Measurements from ENCODE around the gene LGSN.
"Not testable (repeated sequence)": the region's sequence is repeated elsewhere in the genome, so short reads cannot be mapped to it uniquely, and the experiment has no call there.

The LGSN gene

GRCh38 chr6:63230027-63230426 is 89.8 kb downstream of the LGSN start:
- not testable (repeated sequence) for DNase-seq

- DNase-seq = not testable (repeated sequence)
These were observed 91.6 kb downstream of the LGSN start for GRCh38 chr6:63227928-63228894.

- not testable (repeated sequence) for DNase-seq
These were observed 93.8 kb downstream of the LGSN start for GRCh38 chr6:63225987-63226386.

Data from left hindlimb (tissue), 1 donor.